Activated B cell treated with CpG ODN at 0.5 μM for 24 hours (primary cell): Measurements from ENCODE around the gene RHOXF2B. TPM values are rescaled to one million over a fixed set of nuclear protein-coding genes. Genes with fewer than 3 reads are reported as not detected.
"Not testable (repeated sequence)": the region's sequence is repeated elsewhere in the genome, so short reads cannot be mapped to it uniquely, and the experiment has no call there.

Source experiments
- ATAC-seq: fragments of 200-7000 bp; cut with Tn5 transposase; one replicate; pipeline ENCODE4 v1.10.0; 2021; ENCODE audit warnings: low read depth, mild to moderate bottlenecking, moderate library complexity
- CTCF ChIA-PET: fragments of 350-600 bp; sonication (Branson Sonifier 250); formaldehyde crosslinking; loops from one replicate; lab custom pipeline; 2021; ENCODE audit warnings: antibody characterized with exemption; lab: Charles Lee
- POLR2A ChIA-PET: fragments of 350-600 bp; sonication (Branson Sonifier 250); formaldehyde crosslinking; loops from one replicate; lab custom pipeline; 2021; ENCODE audit warnings: antibody characterized with exemption; lab: Charles Lee
- DNase-seq: peaks from one replicate; pipeline ENCODE4 v3.0.0; 2022
- H3K27ac Mint-ChIP-seq: one replicate; pipeline ENCODE4 v1.8.0; 2020; ENCODE audit warnings: mixed read lengths
- H3K27me3 Mint-ChIP-seq: one replicate; pipeline ENCODE4 v1.8.0; 2021; ENCODE audit warnings: mixed read lengths
- H3K36me3 Mint-ChIP-seq: one replicate; pipeline ENCODE4 v1.8.0; 2021; ENCODE audit warnings: low read depth, mixed read lengths
- H3K4me1 Mint-ChIP-seq: one replicate; pipeline ENCODE4 v1.8.0; 2021; ENCODE audit warnings: mixed read lengths
- H3K4me3 Mint-ChIP-seq: one replicate; pipeline ENCODE4 v1.8.0; 2020; ENCODE audit warnings: mild to moderate bottlenecking, mixed read lengths
- H3K9me3 Mint-ChIP-seq: one replicate; pipeline ENCODE4 v1.8.0; 2020; ENCODE audit warnings: mixed read lengths
- intact Hi-C: fragments of 100-400 bp; cut with micrococcal nuclease; formaldehyde crosslinking; loops from one replicate; pipeline ENCODE4 v1.15.1; 2024
- total RNA-seq: library from RNA; stranded (reverse); gene quantifications from 2 replicates; pipeline ENCODE4 v1.2.3, GENCODE V29; 2022
- TF ChIP-seq, protein P1 (sequence below): fragments of 200-600 bp; IDR thresholded peaks from one replicate; pipeline ENCODE4 v1.8.0; 2022; ENCODE audit warnings: antibody characterized with exemption, mild to moderate bottlenecking

The RHOXF2B gene
- total RNA-seq, 1 donor from 2014 or later = not detected

- H3K27ac Mint-ChIP-seq, H3K27me3 Mint-ChIP-seq, CTCF ChIA-PET: not testable (repeated sequence)
Measured at GRCh38 chrX:120040176-120040575, 37.3 kb downstream of the RHOXF2B start.

GRCh38 chrX:120039087-120039733, 38.3 kb downstream of the RHOXF2B start:
- H3K4me3 Mint-ChIP-seq, H3K36me3 Mint-ChIP-seq, H3K9me3 Mint-ChIP-seq, H3K27ac Mint-ChIP-seq, ATAC-seq, H3K27me3 Mint-ChIP-seq, DNase-seq, intact Hi-C loops, CTCF ChIA-PET, POLR2A ChIA-PET: not testable (repeated sequence)
- H3K4me1 Mint-ChIP-seq = peaks cover 28% of the 10 kb centered on the region

More at GRCh38 chrX:120040176-120040575, 37.3 kb downstream of the RHOXF2B start:
- intact Hi-C loops, DNase-seq, ATAC-seq, H3K36me3 Mint-ChIP-seq, H3K9me3 Mint-ChIP-seq, H3K4me3 Mint-ChIP-seq, POLR2A ChIA-PET: not testable (repeated sequence)
- H3K4me1 Mint-ChIP-seq = peaks cover 23% of the 10 kb centered on the region

DNA sequence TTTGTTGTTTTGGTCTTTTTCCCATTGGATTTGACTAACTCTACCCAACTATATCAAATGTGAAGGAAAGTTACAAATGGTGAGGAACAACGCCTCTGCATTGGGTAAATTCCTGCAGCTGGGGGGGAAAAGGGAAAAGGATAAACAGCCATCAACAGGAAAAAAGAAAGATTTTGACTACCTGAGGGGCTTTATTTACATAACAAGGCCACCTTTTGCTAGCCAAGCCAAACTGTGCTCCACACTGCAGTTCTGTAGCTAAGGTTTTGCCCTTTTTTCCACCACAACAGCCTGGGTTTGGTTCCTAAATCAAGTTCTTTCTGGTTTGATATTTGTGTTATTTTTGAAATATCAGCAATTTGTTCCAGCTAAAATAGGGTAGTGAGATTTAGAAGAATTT, 40.8 kb downstream of the RHOXF2B start:
- Mint-ChIP-seq H3K4me1 (peaks cover 31% of the 10 kb centered on the region), H3K36me3 (no peaks in the 10 kb centered on the region), H3K9me3 (no peaks in the 10 kb centered on the region), H3K27ac (peak overlapping the region; percentile 7), H3K4me3 (no peak overlapping the region), H3K27me3 (no peaks in the 10 kb centered on the region)
- ChIA-PET POLR2A (interaction anchor here (0.7 to 1.0 kb wide), 2 partner anchors 46 to 214 kb away, joined by 3 read pairs; partner anchors contain the start of gene ZBTB33), CTCF (no interaction called here)
- TF ChIP-seq, protein P1, sequence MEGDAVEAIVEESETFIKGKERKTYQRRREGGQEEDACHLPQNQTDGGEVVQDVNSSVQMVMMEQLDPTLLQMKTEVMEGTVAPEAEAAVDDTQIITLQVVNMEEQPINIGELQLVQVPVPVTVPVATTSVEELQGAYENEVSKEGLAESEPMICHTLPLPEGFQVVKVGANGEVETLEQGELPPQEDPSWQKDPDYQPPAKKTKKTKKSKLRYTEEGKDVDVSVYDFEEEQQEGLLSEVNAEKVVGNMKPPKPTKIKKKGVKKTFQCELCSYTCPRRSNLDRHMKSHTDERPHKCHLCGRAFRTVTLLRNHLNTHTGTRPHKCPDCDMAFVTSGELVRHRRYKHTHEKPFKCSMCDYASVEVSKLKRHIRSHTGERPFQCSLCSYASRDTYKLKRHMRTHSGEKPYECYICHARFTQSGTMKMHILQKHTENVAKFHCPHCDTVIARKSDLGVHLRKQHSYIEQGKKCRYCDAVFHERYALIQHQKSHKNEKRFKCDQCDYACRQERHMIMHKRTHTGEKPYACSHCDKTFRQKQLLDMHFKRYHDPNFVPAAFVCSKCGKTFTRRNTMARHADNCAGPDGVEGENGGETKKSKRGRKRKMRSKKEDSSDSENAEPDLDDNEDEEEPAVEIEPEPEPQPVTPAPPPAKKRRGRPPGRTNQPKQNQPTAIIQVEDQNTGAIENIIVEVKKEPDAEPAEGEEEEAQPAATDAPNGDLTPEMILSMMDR = no peak
- intact Hi-C loops = no loop called here
- no peak for ATAC-seq
- DNase-seq = no peak

DNA sequence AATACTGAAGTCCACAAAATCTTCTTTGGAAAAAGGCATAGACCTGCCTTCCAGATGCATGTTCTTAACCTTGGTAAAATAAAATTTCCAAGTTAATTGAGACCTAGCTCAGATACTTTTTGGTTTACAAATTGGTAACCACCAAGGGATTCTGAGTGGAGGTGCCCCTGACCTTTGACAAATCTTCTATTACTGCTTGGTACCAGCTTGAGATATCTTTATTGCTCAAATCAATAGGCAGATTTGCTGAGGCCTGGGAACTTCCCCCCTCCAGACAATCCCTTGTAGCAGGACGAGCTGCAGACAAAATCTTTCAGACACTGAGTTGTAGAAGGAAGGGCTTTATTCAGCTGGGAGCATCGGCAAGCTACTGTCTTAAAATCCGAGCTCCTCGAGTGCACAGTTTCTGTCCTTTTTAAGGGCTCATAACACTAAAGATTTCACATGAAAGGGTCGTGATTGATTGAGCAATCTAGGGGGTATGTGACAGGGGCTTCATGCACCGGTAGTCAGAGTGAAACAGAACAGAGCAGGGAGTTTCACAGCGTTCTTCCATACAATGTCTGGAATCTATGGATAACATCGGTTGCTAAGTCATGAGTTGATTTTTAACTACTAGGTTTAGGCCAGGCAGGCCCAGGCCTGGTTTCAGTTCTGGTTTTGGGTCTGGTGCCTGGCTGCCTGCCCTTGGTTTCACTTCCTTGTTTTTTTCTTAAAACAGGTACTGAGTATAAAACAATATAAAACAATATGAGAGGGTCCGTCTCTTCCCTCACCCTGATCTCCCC, 41.8 kb downstream of the RHOXF2B start:
- intact Hi-C loops, H3K9me3 Mint-ChIP-seq, H3K27me3 Mint-ChIP-seq, POLR2A ChIA-PET, H3K36me3 Mint-ChIP-seq: not testable (repeated sequence)
- Mint-ChIP-seq H3K4me3 (peak overlapping the region; percentile 68), H3K27ac (peak overlapping the region; percentile 93), H3K4me1 (peaks cover 31% of the 10 kb centered on the region)
- CTCF ChIA-PET = interaction anchor here (0.6 to 1.9 kb wide), 2 partner anchors 32 to 55 kb away, joined by 3 to 7 read pairs; no protein-coding TSS in a partner anchor
- ATAC-seq (peak; percentile 66), DNase-seq (peak; percentile 41)

DNA sequence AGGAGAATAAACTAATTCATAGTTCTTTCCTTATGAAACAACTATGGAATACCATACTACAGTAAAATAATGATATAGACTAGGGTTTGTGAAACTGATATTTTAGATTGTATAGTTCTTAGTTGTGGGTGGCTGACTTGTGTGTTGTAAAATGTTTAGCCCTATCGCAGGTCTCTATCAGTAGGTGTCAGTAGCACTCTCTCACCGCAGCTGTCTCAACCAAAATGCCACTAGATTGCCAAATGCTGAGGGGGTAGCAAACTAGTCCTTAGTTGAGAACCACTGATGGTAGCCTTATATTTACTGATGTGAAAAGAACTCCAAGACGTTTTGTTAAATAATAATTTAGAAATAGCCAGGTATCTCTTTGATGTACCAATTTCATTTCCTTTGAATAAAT, 48.1 kb downstream of the RHOXF2B start:
- TF ChIP-seq, protein P1 = no peak
- ChIA-PET CTCF (no interaction called here), POLR2A (no interaction called here)
- Mint-ChIP-seq H3K9me3 (no peaks in the 10 kb centered on the region), H3K27me3 (peaks cover 3% of the 10 kb centered on the region), H3K4me1 (peaks cover 4% of the 10 kb centered on the region), H3K27ac (no peak overlapping the region), H3K36me3 (no peaks in the 10 kb centered on the region), H3K4me3 (no peak overlapping the region)
- no peak for ATAC-seq
- DNase-seq = no peak
- intact Hi-C loops = no loop called here

DNA sequence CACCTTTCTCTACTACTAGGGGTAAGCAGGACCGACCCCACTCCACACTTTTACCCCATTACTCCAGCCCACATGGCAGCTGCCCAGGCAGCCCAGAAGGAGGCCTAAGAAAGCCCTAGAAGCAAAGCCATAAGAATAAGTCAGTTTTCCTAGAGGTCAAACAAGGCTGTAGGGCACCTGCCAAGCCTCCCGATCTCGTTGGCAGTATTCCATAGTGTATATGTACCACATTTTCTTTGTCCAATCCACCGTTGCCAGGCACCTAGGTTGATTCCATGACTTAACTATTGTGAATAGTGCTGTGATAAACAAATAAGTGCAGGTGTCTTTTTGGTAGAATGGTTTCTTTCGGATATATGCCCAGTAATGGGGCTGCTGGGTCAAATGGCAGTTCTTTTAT, 54.2 kb downstream of the RHOXF2B start:
- H3K36me3 Mint-ChIP-seq = no peaks in the 10 kb centered on the region
- TF ChIP-seq, protein P1 = no peak
- intact Hi-C loops = no loop called here
- POLR2A ChIA-PET = no interaction called here
- H3K4me1 Mint-ChIP-seq = no peaks in the 10 kb centered on the region
- ATAC-seq (no peak), DNase-seq (no peak)
- H3K4me3 Mint-ChIP-seq = no peak overlapping the region
- H3K27me3 Mint-ChIP-seq = peaks cover 5% of the 10 kb centered on the region
- CTCF ChIA-PET = no interaction called here
- no peaks in the 10 kb centered on the region for H3K9me3 Mint-ChIP-seq
- no peak overlapping the region for H3K27ac Mint-ChIP-seq
